CMK (cell line): Measurements from ENCODE around the gene DCAF7.
A peak's percentile ranks its signal among the peaks of the same experiment; 100 is the strongest.

Experiments
- DNase-seq: peaks from one replicate; pipeline ENCODE4 v3.0.0-alpha.2; 2010; ENCODE audit warnings: low read depth

The DCAF7 gene

GRCh38 chr17:63549946-63550816 is at the start of gene DCAF7:
Gene DCAF7 (plus strand): TSS chr17:63550477. CDS start chr17:63550678, 201 bp downstream.
- DNase-seq, result peak; percentile 99

GRCh38 chr17:63500543-63501390 is 49.5 kb upstream of the DCAF7 start:
- no peak for DNase-seq

- DNase-seq, result no peak
Observed at GRCh38 chr17:63503341-63503705, 47.0 kb upstream of the DCAF7 start.

GRCh38 chr17:63504261-63504660 is 46.0 kb upstream of the DCAF7 start:
- no peak for DNase-seq

- DNase-seq, result no peak
Observed at GRCh38 chr17:63505341-63505740, 44.9 kb upstream of the DCAF7 start.

GRCh38 chr17:63506627-63507026 is 43.6 kb upstream of the DCAF7 start:
- DNase-seq, result no peak

GRCh38 chr17:63511331-63511730 is 38.9 kb upstream of the DCAF7 start:
- DNase-seq, result no peak

GRCh38 chr17:63512388-63512787 is 37.9 kb upstream of the DCAF7 start:
- no peak for DNase-seq

- DNase-seq, result no peak
Observed at GRCh38 chr17:63512896-63513644, 37.2 kb upstream of the DCAF7 start.

- DNase-seq, result no peak
Observed at GRCh38 chr17:63514477-63514876, 35.8 kb upstream of the DCAF7 start.

GRCh38 chr17:63514974-63515373 is 35.3 kb upstream of the DCAF7 start:
- DNase-seq, result no peak

- no peak for DNase-seq
Observed at GRCh38 chr17:63515426-63515825, 34.9 kb upstream of the DCAF7 start.

GRCh38 chr17:63516910-63517824 is 33.1 kb upstream of the DCAF7 start:
- DNase-seq, result no peak

- DNase-seq, result no peak
Observed at GRCh38 chr17:63517825-63518534, 32.3 kb upstream of the DCAF7 start.

GRCh38 chr17:63519116-63519881 is 31.0 kb upstream of the DCAF7 start:
- DNase-seq, result no peak

GRCh38 chr17:63519972-63520882 is 30.1 kb upstream of the DCAF7 start:
- DNase-seq, result no peak

- no peak for DNase-seq
Observed at GRCh38 chr17:63523253-63523855, 26.9 kb upstream of the DCAF7 start, which contains the start of gene KCNH6. Gene KCNH6 (plus strand): TSS chr17:63523358. CDS start chr17:63523414, 56 bp downstream.

- no peak for DNase-seq
Observed at GRCh38 chr17:63524051-63524450, 26.2 kb upstream of the DCAF7 start.
